HG03108 (cell line): ENCODE results near the gene PGAM5.
"Not testable (repeated sequence)": the region's sequence is repeated elsewhere in the genome, so short reads cannot be mapped to it uniquely, and the experiment has no call there.

Experiments
- ATAC-seq: cut with Tn5 transposase; IDR thresholded peaks from one replicate; pipeline ENCODE4 v1.9.1; 2021; ENCODE audit warnings: moderate library complexity; ENCODE audit not compliant: unreplicated experiment

The PGAM5 gene

GRCh38 chr12:132741620-132742019 is 31.0 kb downstream of the PGAM5 start:
- ATAC-seq = no peak

GRCh38 chr12:132743831-132744230 is 33.2 kb downstream of the PGAM5 start:
- ATAC-seq = no peak

- no peak for ATAC-seq
Observed at GRCh38 chr12:132746613-132747012, 36.0 kb downstream of the PGAM5 start.

GRCh38 chr12:132747395-132747794 is 36.8 kb downstream of the PGAM5 start:
- no peak for ATAC-seq

- ATAC-seq = no peak
Observed at GRCh38 chr12:132747896-132748295, 37.3 kb downstream of the PGAM5 start.

- no peak for ATAC-seq
Observed at GRCh38 chr12:132748319-132748718, 37.7 kb downstream of the PGAM5 start.

- ATAC-seq = not testable (repeated sequence)
Observed at GRCh38 chr12:132753670-132754069, 43.0 kb downstream of the PGAM5 start.

- ATAC-seq = no peak
Observed at GRCh38 chr12:132754160-132754932, 43.7 kb downstream of the PGAM5 start.

- not testable (repeated sequence) for ATAC-seq
Observed at GRCh38 chr12:132758825-132759224, 48.2 kb downstream of the PGAM5 start.

GRCh38 chr12:132759359-132759758 is 48.7 kb downstream of the PGAM5 start:
- no peak for ATAC-seq

GRCh38 chr12:132761032-132761920 is 50.6 kb downstream of the PGAM5 start, which contains the start of gene ANKLE2:
TSS of gene ANKLE2 (minus strand) at chr12:132761832. CDS start at chr12:132761798, 34 bp downstream.
- ATAC-seq = peak; percentile 8

- ATAC-seq = peak; percentile 77
Observed at GRCh38 chr12:132761921-132762583, 51.4 kb downstream of the PGAM5 start.

GRCh38 chr12:132764231-132764630 is 53.6 kb downstream of the PGAM5 start:
- no peak for ATAC-seq

- ATAC-seq = no peak
Observed at GRCh38 chr12:132765361-132765760, 54.7 kb downstream of the PGAM5 start.

GRCh38 chr12:132766380-132767085 is 55.9 kb downstream of the PGAM5 start:
- no peak for ATAC-seq

GRCh38 chr12:132771126-132771838 is 60.6 kb downstream of the PGAM5 start:
- peak; percentile 43 for ATAC-seq
